Hematopoietic multipotent progenitor cell (in vitro differentiated cells): ENCODE results near the gene COPS9. TPM values are rescaled to one million over a fixed set of nuclear protein-coding genes. Genes with fewer than 3 reads are reported as not detected.

Experiments used
- DNase-seq, 3 donors: peaks; one replicate each; pipeline ENCODE4 v3.0.0-alpha.2; 2011 to 2015; ENCODE audit warnings: low read depth in 2 of 3, low spot score in 2 of 3
- total RNA-seq: library from RNA; depleted of rRNA; stranded (reverse); fragments of >200 nt; gene quantifications from one replicate; pipeline ENCODE4 v1.2.3, GENCODE V29; 2012

COPS9 gene
- total RNA-seq, 1 donor, result 66.2 TPM

- DNase-seq, result no peak
Measured at GRCh38 chr2:240137596-240138253, 1.6 kb upstream of the COPS9 start.

- DNase-seq, result peak in 1 of 3 donors; percentile 40
Measured at GRCh38 chr2:240136671-240137292, 677 bp upstream of the COPS9 start.

- no peak for DNase-seq
Measured at GRCh38 chr2:240135706-240136012, 446 bp downstream of the COPS9 start.

DNA sequence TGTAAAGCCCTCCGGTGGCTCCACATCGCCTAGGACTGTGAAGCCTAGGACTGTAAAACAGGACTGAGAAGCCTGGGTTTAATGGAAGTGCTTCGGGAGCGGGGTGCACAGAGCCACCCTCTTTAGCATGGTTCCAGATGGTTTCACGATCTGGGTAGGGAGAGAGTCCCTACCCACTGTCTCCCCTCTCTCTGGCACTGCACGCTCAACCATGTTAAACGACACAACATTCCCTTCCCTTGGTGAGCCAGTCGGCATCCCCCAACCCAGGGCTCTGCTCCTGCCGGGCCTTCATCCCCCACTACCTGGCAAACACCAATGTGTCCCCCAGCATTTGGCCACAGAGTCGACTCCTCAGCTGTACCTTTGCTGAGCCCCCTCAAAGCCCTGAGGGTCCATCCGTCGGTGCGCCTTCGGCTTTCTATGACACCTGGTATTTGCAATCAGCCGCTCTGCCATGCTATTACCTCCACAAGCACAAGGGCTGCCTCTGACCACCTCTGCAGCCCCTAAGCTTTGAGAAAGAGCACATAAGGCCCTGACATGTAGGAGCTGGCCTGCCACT is 1.1 kb downstream of the COPS9 start:
- DNase-seq, result no peak

GRCh38 chr2:240134466-240134865 is 1.6 kb downstream of the COPS9 start:
- DNase-seq, result no peak

- DNase-seq, result no peak
Measured at GRCh38 chr2:240133401-240133800, 2.7 kb downstream of the COPS9 start.

- DNase-seq, result no peak
Measured at GRCh38 chr2:240132651-240132980, 3.5 kb downstream of the COPS9 start.

DNA sequence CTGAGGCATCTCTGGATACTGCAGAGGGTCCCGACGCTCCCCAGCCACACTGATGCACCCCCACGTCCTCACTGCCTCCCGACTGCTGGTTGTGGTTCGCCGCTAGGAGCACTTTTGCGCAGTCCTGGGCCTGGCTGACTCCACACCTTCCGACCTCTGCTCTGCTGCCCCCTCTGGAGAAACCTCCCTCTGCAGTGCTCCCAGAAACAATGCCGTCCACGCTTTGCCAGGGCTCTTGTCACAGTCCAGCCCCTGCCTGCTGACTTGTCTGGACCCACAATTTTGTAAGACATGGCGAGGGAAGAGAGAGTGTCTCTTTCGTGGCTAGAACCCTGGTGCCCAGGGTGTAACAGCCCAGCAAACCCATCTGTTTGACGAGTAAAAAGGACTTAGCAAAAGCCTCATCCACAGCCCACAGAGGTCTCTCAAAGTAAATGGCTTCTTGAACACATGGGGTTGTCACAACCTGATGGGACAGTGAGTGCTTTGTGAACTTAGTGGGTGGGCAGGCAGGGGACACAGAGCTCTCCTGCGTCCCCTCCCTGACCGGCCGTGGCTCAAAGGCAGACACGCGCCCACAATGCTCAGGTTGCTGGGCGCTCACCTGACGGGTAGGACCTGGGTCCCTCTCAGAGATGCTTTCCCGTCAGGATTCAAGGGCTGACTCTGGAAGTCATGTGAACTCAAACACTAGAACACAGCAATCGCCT is 4.0 kb downstream of the COPS9 start:
- DNase-seq, result no peak

DNA sequence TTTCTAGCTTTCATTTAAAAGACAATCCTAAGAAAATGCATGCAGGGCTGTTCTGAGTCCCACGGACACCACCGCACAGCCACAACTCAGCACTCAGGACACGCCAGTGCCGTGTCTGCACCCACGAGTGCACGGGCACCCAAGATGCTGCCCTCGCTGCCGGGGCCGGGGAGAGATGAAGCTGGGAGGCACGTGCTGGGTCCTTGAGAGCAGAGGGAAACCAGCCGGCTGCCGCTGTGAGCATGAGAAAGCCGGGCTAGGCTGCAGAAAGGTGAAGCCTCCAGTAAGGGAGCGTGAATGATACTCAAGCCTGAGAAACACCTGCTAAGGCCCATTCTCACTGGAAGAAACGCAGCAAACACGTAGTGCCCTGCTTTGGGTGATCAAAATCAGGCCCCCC is 4.8 kb downstream of the COPS9 start:
- DNase-seq, result no peak

- no peak for DNase-seq
Measured at GRCh38 chr2:240130393-240131195, 5.5 kb downstream of the COPS9 start.

DNA sequence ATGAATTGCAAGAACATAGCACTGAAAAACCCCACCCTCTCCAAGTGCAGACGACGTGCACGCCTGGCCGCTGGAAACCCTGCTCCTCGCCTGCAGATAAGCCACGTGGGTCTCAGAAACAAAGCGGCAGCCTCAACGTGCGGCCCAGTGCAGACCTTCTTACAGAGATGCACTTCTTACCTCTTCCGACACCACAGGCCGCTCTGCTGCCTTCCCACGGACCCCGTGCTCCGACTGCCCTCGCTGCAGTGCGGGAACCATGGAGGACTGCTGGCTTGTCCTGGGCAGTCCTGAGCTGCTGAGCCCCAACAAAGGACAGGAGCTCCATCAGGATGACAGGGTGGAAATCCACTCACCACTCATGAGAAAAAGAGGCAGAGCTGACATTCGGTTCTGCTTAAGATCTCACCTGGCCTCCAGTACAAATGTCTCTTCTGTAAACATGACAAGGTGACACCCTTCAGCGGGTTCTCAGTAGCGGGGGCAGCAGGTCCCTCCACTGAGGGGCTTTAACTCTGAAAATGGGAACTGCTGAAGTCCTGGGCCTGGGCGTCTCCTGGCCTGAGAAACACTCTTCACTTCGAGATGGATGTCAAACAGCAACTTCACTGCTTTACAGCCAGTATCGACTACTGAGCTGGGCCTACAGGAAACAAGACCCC is 6.2 kb downstream of the COPS9 start:
- DNase-seq, result no peak

DNA sequence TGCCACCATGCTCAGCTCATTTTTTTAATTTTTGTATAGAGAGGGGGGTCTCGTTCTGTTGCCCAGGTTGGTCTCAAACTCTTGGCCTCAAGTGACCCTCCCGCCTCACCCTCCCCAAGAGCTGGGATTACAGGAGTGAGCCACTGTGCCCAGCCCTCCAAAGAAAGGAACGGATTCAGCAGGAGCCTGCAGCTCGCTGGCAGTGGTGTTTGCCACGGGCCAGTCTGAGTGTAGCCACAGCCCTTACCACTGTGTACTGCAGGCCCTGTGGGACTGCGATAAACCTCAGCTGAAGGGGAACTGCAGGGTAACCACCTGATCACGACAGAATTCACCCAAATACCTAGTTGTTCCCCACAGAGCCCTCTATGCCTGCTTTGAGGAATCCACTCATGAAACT is 6.8 kb downstream of the COPS9 start:
- no peak for DNase-seq

GRCh38 chr2:240128608-240129145 is 7.4 kb downstream of the COPS9 start:
- DNase-seq, result no peak

DNA sequence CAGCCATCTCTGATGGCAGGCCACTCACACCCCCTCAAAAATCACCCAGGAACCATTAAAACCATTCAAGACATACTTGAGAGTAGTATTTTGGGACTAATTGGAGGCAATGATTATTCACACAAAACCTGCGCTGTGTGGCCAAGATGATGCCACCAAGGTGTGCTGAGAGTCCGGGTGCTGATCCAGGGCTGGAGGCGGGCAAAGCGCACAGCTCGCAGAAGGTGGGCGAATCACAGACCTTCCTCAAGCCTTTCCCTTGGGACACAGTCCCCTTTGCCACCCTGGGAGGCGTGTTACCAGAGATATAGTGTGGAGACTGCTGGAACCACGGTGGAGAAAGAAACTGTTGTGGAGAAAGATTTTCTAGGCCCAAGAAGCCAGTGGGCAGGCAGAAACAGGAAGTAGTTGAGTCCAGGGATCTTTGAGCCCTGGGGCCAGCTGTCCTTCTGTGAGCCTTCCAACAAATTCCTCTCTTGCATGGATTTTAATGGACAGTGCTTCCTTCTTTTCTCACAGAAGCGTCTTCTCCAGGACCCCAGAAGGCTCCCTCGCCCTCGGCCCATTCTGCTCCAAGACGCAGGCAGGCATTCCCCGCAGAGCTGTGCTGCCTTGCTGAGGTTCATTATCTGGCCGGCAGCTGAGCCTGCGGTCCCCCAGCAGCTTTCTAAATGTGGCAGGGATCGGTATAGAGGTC is 8.0 kb downstream of the COPS9 start:
- no peak for DNase-seq

DNA sequence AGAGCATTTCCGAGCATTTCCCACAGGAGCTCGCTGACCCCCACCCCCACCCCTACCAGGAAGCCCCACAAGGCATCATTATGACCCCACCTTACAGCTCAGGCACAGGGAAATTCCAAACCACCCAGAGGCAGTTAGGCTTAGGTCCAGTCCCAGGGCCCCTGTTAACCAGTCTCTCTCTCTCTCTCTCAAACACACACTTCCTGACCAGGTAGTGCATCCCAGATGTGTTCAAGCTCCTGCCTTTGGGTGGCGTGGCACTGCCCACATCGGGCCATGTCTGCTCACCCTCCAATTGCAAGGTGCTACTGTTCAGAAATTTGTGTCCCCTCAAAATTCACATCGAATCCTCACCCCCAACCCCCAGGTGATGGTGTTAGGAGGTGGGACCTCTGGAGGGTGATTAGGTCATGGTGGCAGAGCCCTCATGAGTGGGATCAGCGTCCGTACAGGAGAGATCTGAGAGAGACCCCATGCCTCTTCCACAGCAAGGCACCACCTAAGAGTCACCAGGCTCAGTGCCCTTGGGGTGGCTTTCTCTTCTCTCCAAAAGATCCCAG is 8.8 kb downstream of the COPS9 start:
- DNase-seq, result no peak

DNA sequence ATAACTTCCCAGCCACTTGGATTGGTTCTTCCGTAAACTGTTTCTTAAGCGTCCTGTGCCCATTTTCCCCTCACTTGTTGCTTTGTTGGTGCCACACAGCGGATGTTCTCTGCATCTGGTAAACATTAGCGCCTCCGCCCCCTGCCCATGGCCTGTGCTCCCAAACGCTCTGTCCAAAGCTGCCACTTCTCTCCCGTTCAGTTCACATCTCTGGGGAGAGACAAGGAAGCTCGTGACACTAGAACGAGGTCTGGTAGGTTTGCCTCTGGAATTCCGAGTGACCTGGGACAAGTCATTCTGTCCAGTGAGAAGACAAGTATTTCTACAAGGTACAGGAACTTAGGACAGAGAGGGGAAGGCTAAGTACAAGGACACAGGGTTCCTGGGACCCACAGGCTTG is 9.4 kb downstream of the COPS9 start:
- DNase-seq, result no peak

GRCh38 chr2:240125742-240126141 is 10.4 kb downstream of the COPS9 start:
- no peak for DNase-seq

DNA sequence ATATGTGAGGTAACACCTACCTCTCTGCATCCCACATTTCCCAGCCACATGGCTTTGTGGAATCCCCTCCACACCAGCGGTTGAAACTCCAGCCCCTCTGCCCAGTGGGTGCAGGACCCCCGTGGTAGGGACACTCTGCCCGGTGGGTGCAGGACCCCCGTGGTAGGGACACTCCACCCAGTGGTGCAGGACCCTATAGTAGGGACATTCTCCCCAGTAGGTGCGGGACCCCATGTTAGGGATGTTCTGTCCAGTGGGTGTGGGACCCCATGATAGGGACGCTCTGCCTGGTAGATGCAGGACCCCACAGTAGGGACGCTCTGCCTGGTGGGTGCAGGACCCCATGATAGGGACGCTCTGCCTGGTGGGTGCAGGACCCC is 11.5 kb downstream of the COPS9 start:
- DNase-seq, result no peak

DNA sequence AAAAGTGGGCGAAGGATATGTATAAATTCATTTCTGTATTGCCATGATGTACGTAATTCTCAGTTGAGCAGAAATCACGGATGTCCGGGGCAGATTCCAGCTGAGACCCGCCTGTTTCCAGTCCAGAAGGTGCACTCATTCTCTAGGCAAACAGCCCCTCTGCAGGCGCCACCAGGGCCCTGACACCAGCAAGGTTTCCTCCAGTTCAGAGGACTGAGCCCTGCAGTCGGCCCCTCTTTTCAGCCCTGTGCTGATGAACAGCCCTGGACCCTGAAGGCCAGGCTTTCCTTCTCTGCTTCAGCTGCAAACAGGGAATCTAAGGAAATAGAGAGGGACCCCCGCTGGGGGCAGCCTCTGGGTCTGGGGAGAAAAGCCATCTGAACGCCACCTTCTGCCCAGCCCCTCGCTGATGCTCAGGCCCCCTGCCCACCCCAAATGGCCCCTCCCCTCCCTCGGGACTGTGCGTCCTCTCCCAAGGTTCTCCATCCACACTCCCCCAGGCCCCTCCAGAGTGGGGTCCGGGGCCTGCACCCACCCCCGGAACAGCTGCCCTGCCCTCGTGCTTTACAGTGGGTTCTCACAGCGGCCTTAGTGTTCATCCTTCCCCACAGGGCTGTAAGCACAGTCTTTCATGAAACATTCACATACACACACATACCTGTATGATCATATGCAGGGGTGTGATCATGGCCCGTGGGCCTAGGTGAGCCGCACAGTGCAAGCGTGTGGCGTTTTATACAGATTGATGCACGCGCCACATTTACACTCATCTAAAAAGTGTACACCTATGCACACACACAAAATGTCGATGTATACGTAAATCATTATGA is 12.1 kb downstream of the COPS9 start:
- no peak for DNase-seq
